CD14-positive monocyte (primary cell): Measurements from ENCODE around the gene RBM43. TPM values are rescaled to one million over a fixed set of nuclear protein-coding genes. Genes with fewer than 3 reads are reported as not detected.

Experiments used
- DNase-seq, 3 donors: peaks; one replicate each; pipeline ENCODE4 v3.0.0-alpha.2; 2011 to 2022
- H2AFZ ChIP-seq: 2 replicates; pipeline ENCODE4 v1.6.0; 2012; ENCODE audit warnings: mild to moderate bottlenecking, low read depth, low read length, inconsistent platforms; ENCODE audit not compliant: insufficient read depth, poor library complexity, severe bottlenecking
- H3K27ac ChIP-seq, 2 donors: 1 replicate in 1 of 2; 2 replicates in 1 of 2; pipeline ENCODE4 v1.5.1; 2012 to 2013; ENCODE audit warnings: low read length in 2 of 2, control low read depth in 1 of 2, inconsistent platforms in 1 of 2, low read depth in 1 of 2, mild to moderate bottlenecking in 1 of 2
- H3K27me3 ChIP-seq, 2 donors: one replicate each; pipeline versions ENCODE4 v1.6.0 to v1.6.1; 2011 to 2013; ENCODE audit warnings: low read length in 2 of 2; ENCODE audit not compliant: control insufficient read depth in 2 of 2, insufficient read depth in 2 of 2
- H3K36me3 ChIP-seq, 2 donors: replicated peaks in 1 of 2; 1 replicate in 1 of 2; 2 replicates in 1 of 2; pipeline versions ENCODE4 v1.5.1 to v1.6.1; 2012 to 2013; ENCODE audit warnings: low read length in 2 of 2, control low read depth in 1 of 2, inconsistent platforms in 1 of 2, mild to moderate bottlenecking in 1 of 2; ENCODE audit not compliant: insufficient read depth in 2 of 2, control insufficient read depth in 1 of 2
- H3K4me1 ChIP-seq, 2 donors: 1 replicate in 1 of 2; 2 replicates in 1 of 2; pipeline versions ENCODE4 v1.5.1 to v1.6.1; 2012 to 2013; ENCODE audit warnings: low read length in 2 of 2, control low read depth in 1 of 2, inconsistent platforms in 1 of 2, mild to moderate bottlenecking in 1 of 2, moderate library complexity in 1 of 2; ENCODE audit not compliant: insufficient read depth in 2 of 2, control insufficient read depth in 1 of 2
- H3K4me2 ChIP-seq: replicated peaks from 2 replicates; pipeline ENCODE3; 2012; ENCODE audit warnings: low read length, moderate library complexity, mild to moderate bottlenecking; ENCODE audit not compliant: poor library complexity, severe bottlenecking; ENCODE audit errors: extremely low read depth
- H3K4me3 ChIP-seq, 3 experiments: fragments of 200-600 bp in 1 of 3; sonication (generic) in 1 of 3; replicated peaks in 1 of 3; 1 replicate in 2 of 3; 2 replicates in 1 of 3; pipeline ENCODE4 v1.5.1; 2011 to 2013; ENCODE audit warnings: low read length in 3 of 3, mild to moderate bottlenecking in 3 of 3, control low read depth in 2 of 3, low read depth in 2 of 3, inconsistent platforms in 1 of 3, moderate library complexity in 1 of 3
- H3K79me2 ChIP-seq: 2 replicates; pipeline ENCODE4 v1.6.0; 2012; ENCODE audit warnings: mild to moderate bottlenecking, control low read depth, inconsistent platforms, low read length, moderate library complexity; ENCODE audit not compliant: insufficient read depth
- H3K9ac ChIP-seq: 2 replicates; pipeline ENCODE4 v1.6.0; 2017; ENCODE audit warnings: low read length, mild to moderate bottlenecking; ENCODE audit not compliant: insufficient read depth, poor library complexity, severe bottlenecking
- H3K9me3 ChIP-seq, 2 donors: replicated peaks in 1 of 2; 1 replicate in 1 of 2; 2 replicates in 1 of 2; pipeline versions ENCODE4 v1.5.1 to v1.6.1; 2012 to 2013; ENCODE audit warnings: low read length in 2 of 2, control low read depth in 1 of 2; ENCODE audit not compliant: control insufficient read depth in 1 of 2, insufficient read depth in 1 of 2
- H4K20me1 ChIP-seq: 2 replicates; pipeline ENCODE4 v1.6.0; 2012; ENCODE audit warnings: mild to moderate bottlenecking, low read length, control low read depth, moderate library complexity; ENCODE audit not compliant: insufficient read depth
- H3K27ac Mint-ChIP-seq, 7 donors: one replicate each; pipeline ENCODE4 v1.8.0; 2020; ENCODE audit warnings: mild to moderate bottlenecking in 7 of 7, mixed read lengths in 7 of 7, moderate library complexity in 6 of 7, inconsistent platforms in 2 of 7
- H3K27me3 Mint-ChIP-seq, 3 donors: one replicate each; pipeline ENCODE4 v1.8.0; 2021 to 2022; ENCODE audit warnings: low read depth in 3 of 3, mild to moderate bottlenecking in 3 of 3, mixed read lengths in 3 of 3, moderate library complexity in 3 of 3, inconsistent platforms in 1 of 3
- H3K36me3 Mint-ChIP-seq, 2 donors: one replicate each; pipeline ENCODE4 v1.8.0; 2020; ENCODE audit warnings: mixed read lengths in 2 of 2, inconsistent platforms in 1 of 2, mild to moderate bottlenecking in 1 of 2
- H3K4me1 Mint-ChIP-seq: one replicate; pipeline ENCODE4 v1.8.0; 2020; ENCODE audit warnings: mild to moderate bottlenecking, mixed read lengths
- H3K4me3 Mint-ChIP-seq, 2 donors: one replicate each; pipeline ENCODE4 v1.8.0; 2020; ENCODE audit warnings: mild to moderate bottlenecking in 2 of 2, mixed read lengths in 2 of 2, moderate library complexity in 1 of 2
- H3K9me3 Mint-ChIP-seq, 7 donors: one replicate each; pipeline ENCODE4 v1.8.0; 2020 to 2022; ENCODE audit warnings: mixed read lengths in 7 of 7, mild to moderate bottlenecking in 6 of 7, moderate library complexity in 6 of 7, inconsistent platforms in 2 of 7
- WGBS: methylation state at CpG from one replicate; pipeline ENCODE4 v1.1.5; 2013; ENCODE audit warnings: missing lambda C conversion rate; ENCODE audit not compliant: insufficient coverage; 5-methylcytosine and 5-hydroxymethylcytosine counted together
- intact Hi-C, 2 donors: fragments of 100-400 bp; cut with micrococcal nuclease; formaldehyde crosslinking; loops; one replicate each; pipeline versions ENCODE4 v1.15.0 to v1.15.1; 2023
- polyA plus RNA-seq, 3 donors: library from polyadenylated mRNA; depleted of rRNA in 1 of 3; unstranded in 2 of 3; stranded (reverse) in 1 of 3; fragments of 300-500 nt in 2 of 3; fragments of >200 nt in 1 of 3; fragmentation: Illumina TruSeq in 2 of 3; gene quantifications; 1 replicate in 2 of 3; 2 replicates in 1 of 3; pipeline ENCODE4 v1.2.3, GENCODE V29; 2012 to 2021
- TF ChIP-seq, protein P1 (sequence below): fragments of 200-600 bp; IDR thresholded peaks from one replicate; pipeline ENCODE4 v1.8.0; 2022; ENCODE audit warnings: antibody characterized with exemption, mild to moderate bottlenecking

RBM43 gene
- polyA plus RNA-seq, 3 donors = 0.24 to 2.6 (median 0.38) TPM

DNA sequence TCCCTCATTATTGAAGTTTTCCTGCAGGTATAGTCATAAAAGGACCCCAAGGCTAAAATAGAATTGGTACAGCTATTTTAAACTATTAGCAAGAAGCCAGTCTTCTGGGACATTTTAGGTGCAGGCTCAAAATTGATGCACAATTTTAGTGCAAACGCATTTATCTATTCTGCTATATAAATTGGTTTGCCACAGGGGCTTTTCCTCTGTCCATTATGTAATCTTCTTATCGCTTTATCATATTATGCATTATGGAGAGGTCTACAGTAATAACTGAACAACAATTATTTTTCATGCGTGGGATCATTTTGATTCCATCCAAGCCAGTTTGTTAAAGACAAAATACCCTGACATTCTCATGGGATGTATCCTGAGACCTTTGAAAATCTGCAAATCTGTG is 54.6 kb downstream of the RBM43 start:
- no CpG with 5 or more reads among the region's 3 CpGs for WGBS
- H3K36me3 Mint-ChIP-seq = no peaks in the 10 kb centered on the region

DNA sequence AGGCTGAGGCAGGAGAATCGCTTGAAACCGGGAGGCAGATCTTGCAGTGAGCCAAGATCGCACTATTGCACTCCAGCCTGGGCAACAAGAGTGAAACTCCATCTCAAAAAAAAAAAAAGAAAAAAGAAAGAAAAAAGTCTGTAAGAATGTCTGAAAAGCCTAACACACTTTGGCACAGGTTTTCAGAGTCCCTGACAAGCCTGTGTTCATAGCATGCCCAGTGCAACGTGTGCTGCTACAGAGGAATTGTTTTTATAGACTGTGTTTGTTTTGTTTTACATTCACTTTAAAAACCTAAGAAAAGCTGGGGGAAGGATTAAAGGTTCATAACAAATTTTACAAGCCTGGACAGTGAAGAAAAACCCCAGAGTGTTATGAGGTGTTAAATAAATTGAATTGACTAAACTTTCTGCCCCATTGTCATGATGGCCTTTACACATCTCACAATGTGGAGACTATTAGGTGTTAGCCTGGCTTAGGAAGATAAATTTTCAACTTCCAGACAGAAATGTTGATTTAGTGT is 55.2 kb downstream of the RBM43 start:
- Histone ChIP-seq H3K27ac (no peak overlapping the region), H3K36me3 (no peaks in the 10 kb centered on the region), H3K4me1 (no peaks in the 10 kb centered on the region), H3K4me3 (no peak overlapping the region), H3K27me3 (no peaks in the 10 kb centered on the region), H2AFZ (no peak overlapping the region), H3K9ac (no peak overlapping the region), H3K4me2 (no peak overlapping the region), H4K20me1 (no peaks in the 10 kb centered on the region), H3K79me2 (no peaks in the 10 kb centered on the region), H3K9me3 (no peaks in the 10 kb centered on the region)
- H3K36me3 Mint-ChIP-seq = no peaks in the 10 kb centered on the region
- no peaks in the 10 kb centered on the region for H3K4me1 Mint-ChIP-seq
- no peak for DNase-seq
- TF ChIP-seq, protein P1, sequence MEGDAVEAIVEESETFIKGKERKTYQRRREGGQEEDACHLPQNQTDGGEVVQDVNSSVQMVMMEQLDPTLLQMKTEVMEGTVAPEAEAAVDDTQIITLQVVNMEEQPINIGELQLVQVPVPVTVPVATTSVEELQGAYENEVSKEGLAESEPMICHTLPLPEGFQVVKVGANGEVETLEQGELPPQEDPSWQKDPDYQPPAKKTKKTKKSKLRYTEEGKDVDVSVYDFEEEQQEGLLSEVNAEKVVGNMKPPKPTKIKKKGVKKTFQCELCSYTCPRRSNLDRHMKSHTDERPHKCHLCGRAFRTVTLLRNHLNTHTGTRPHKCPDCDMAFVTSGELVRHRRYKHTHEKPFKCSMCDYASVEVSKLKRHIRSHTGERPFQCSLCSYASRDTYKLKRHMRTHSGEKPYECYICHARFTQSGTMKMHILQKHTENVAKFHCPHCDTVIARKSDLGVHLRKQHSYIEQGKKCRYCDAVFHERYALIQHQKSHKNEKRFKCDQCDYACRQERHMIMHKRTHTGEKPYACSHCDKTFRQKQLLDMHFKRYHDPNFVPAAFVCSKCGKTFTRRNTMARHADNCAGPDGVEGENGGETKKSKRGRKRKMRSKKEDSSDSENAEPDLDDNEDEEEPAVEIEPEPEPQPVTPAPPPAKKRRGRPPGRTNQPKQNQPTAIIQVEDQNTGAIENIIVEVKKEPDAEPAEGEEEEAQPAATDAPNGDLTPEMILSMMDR = no peak
- H3K27me3 Mint-ChIP-seq = peaks cover 0 to 5% (median 3%) of the 10 kb centered on the region in 3 donors
- H3K27ac Mint-ChIP-seq = no peak overlapping the region
- H3K9me3 Mint-ChIP-seq = no peaks in the 10 kb centered on the region
- no peak overlapping the region for H3K4me3 Mint-ChIP-seq
- WGBS = no CpG with 5 or more reads among the region's 4 CpGs
- intact Hi-C loops = no loop called here

More for the DNA sequence above, 54.6 kb downstream of the RBM43 start:
- no peaks in the 10 kb centered on the region for H3K36me3 ChIP-seq
- H3K4me1 Mint-ChIP-seq = no peaks in the 10 kb centered on the region
- no peak for DNase-seq
- H3K27me3 ChIP-seq = no peaks in the 10 kb centered on the region
- H3K79me2 ChIP-seq = no peaks in the 10 kb centered on the region
- no peaks in the 10 kb centered on the region for H3K4me1 ChIP-seq
- no peak overlapping the region for H3K27ac Mint-ChIP-seq
- H3K27ac ChIP-seq = no peak overlapping the region
- no peaks in the 10 kb centered on the region for H3K9me3 Mint-ChIP-seq
- H3K4me3 Mint-ChIP-seq = no peak overlapping the region
- no peaks in the 10 kb centered on the region for H3K9me3 ChIP-seq
- no peak overlapping the region for H3K9ac ChIP-seq
- no peak overlapping the region for H2AFZ ChIP-seq
- H4K20me1 ChIP-seq = no peaks in the 10 kb centered on the region
- H3K4me2 ChIP-seq = no peak overlapping the region
- intact Hi-C loops = no loop called here
- no peak overlapping the region for H3K4me3 ChIP-seq
- TF ChIP-seq, protein P1 = no peak
- peaks cover 0 to 5% (median 3%) of the 10 kb centered on the region in 3 donors for H3K27me3 Mint-ChIP-seq
